Measurements from ENCODE around the gene ZNF219. TPM values are rescaled to one million over a fixed set of nuclear protein-coding genes. Genes with fewer than 3 reads are reported as not detected.

The ZNF219 gene
- total RNA-seq, 1 donor from 2014 or later: 18.6 TPM

GRCh38 chr14:21053184-21054122 is 45.0 kb downstream of the ZNF219 start:
- DNase-seq (ENCODE audit: low read depth): no peak
- TF ChIP-seq CTCF (conservative IDR thresholded peaks at IDR 0.05; ENCODE audit: low read depth, low read length): no peak
- H3K4me3 ChIP-seq (ENCODE audit: low read depth, low read length): no peak overlapping the region

- no peak overlapping the region for H3K4me3 ChIP-seq (ENCODE audit: low read depth, low read length)
- TF ChIP-seq CTCF (conservative IDR thresholded peaks at IDR 0.05; ENCODE audit: low read depth, low read length): no peak
- DNase-seq (ENCODE audit: low read depth): no peak
Observed at GRCh38 chr14:21050597-21050996, 47.9 kb downstream of the ZNF219 start.

GRCh38 chr14:21049271-21049673 is 49.2 kb downstream of the ZNF219 start:
- no peak for DNase-seq (ENCODE audit: low read depth)
- no peak for TF ChIP-seq CTCF (conservative IDR thresholded peaks at IDR 0.05; ENCODE audit: low read depth, low read length)
- H3K4me3 ChIP-seq (ENCODE audit: low read depth, low read length): no peak overlapping the region

- no peak for TF ChIP-seq CTCF (conservative IDR thresholded peaks at IDR 0.05; ENCODE audit: low read depth, low read length)
- no peak for DNase-seq (ENCODE audit: low read depth)
- H3K4me3 ChIP-seq (ENCODE audit: low read depth, low read length): no peak overlapping the region
Observed at GRCh38 chr14:21048638-21049037, 49.8 kb downstream of the ZNF219 start.

GRCh38 chr14:21047378-21047781 is 51.1 kb downstream of the ZNF219 start:
- H3K4me3 ChIP-seq (ENCODE audit: low read depth, low read length): no peak overlapping the region
- TF ChIP-seq CTCF (conservative IDR thresholded peaks at IDR 0.05; ENCODE audit: low read depth, low read length): no peak
- DNase-seq (ENCODE audit: low read depth): no peak

- DNase-seq (ENCODE audit: low read depth): no peak
- H3K4me3 ChIP-seq (ENCODE audit: low read depth, low read length): no peak overlapping the region
- no peak for TF ChIP-seq CTCF (conservative IDR thresholded peaks at IDR 0.05; ENCODE audit: low read depth, low read length)
Observed at GRCh38 chr14:21043974-21044618, 54.4 kb downstream of the ZNF219 start.
